HG03060 (cell line): ENCODE results near the gene AGPAT2.
"Not testable (repeated sequence)": the region's sequence is repeated elsewhere in the genome, so short reads cannot be mapped to it uniquely, and the experiment has no call there.

ENCODE experiments used
- ATAC-seq: cut with Tn5 transposase; IDR thresholded peaks from one replicate; pipeline ENCODE4 v1.9.1; 2021; ENCODE audit warnings: low read depth, moderate number of reproducible peaks; ENCODE audit not compliant: unreplicated experiment

AGPAT2 gene

GRCh38 chr9:136650648-136651047 is 36.6 kb downstream of the AGPAT2 start:
- no peak for ATAC-seq

- no peak for ATAC-seq
These were observed 37.2 kb downstream of the AGPAT2 start for GRCh38 chr9:136650021-136650420.

GRCh38 chr9:136648751-136649150 is 38.5 kb downstream of the AGPAT2 start:
- no peak for ATAC-seq

- ATAC-seq: no peak
These were observed 40.2 kb downstream of the AGPAT2 start for GRCh38 chr9:136646827-136647711.

GRCh38 chr9:136645903-136646754 is 41.1 kb downstream of the AGPAT2 start:
- ATAC-seq: no peak

GRCh38 chr9:136645352-136645902 is 41.8 kb downstream of the AGPAT2 start:
- no peak for ATAC-seq

- ATAC-seq: no peak
These were observed 42.5 kb downstream of the AGPAT2 start for GRCh38 chr9:136644593-136645351.

- no peak for ATAC-seq
These were observed 43.0 kb downstream of the AGPAT2 start for GRCh38 chr9:136644343-136644592.

- ATAC-seq: no peak
These were observed 43.5 kb downstream of the AGPAT2 start for GRCh38 chr9:136643596-136644342.

- no peak for ATAC-seq
These were observed 44.8 kb downstream of the AGPAT2 start for GRCh38 chr9:136642439-136642921.

GRCh38 chr9:136640171-136641111 is 46.8 kb downstream of the AGPAT2 start:
- no peak for ATAC-seq

- no peak for ATAC-seq
These were observed 52.4 kb downstream of the AGPAT2 start for GRCh38 chr9:136634904-136635303.

- not testable (repeated sequence) for ATAC-seq
These were observed 54.7 kb downstream of the AGPAT2 start for GRCh38 chr9:136632491-136633106.

GRCh38 chr9:136632072-136632471 is 55.2 kb downstream of the AGPAT2 start:
- not testable (repeated sequence) for ATAC-seq

GRCh38 chr9:136631038-136632000 is 55.9 kb downstream of the AGPAT2 start:
- ATAC-seq: no peak

- no peak for ATAC-seq
These were observed 56.6 kb downstream of the AGPAT2 start for GRCh38 chr9:136630662-136630992.

- no peak for ATAC-seq
These were observed 57.2 kb downstream of the AGPAT2 start for GRCh38 chr9:136629879-136630661.
